Measurements from ENCODE around the gene HOXB1.
"Not testable (repeated sequence)": the region's sequence is repeated elsewhere in the genome, so short reads cannot be mapped to it uniquely, and the experiment has no call there.

- TF ChIP-seq EZH2 (IDR thresholded peaks at IDR 0.05; ENCODE audit: insufficient read depth, poor library complexity, severe bottlenecking); EZH2phosphoT487 (IDR thresholded peaks at IDR 0.05; ENCODE audit: insufficient read depth, low read depth): not testable (repeated sequence)
Observed at GRCh38 chr17:48482301-48482700, 48.5 kb downstream of the HOXB1 start.
